ENCODE results near the gene SLC25A28.

The SLC25A28 gene

DNA sequence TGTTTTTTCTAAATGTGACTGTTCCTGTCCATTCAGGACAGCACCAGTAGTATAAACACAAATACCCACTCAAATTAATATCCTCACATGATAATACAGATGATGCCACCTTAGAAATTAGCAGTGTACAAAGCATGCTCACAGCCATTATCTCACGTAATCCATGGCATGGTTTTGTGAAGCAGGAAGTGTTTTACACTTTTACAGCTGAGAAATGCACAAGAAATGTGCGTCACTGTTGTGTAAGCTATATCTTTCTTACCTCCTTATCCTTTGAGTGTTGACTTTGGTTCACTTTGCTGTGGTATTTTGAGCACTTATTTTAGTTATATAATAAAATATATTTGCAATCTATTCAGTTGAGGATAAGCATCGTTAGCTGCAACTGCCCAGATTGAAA lies 55.9 kb downstream of the SLC25A28 start:
- Mint-ChIP-seq H3K4me1 (peaks cover 5% of the 10 kb centered on the region), H3K4me3 (no peak overlapping the region), H3K9me3 (no peaks in the 10 kb centered on the region), H3K27ac (ENCODE audit: low read depth) (no peak overlapping the region), H3K27me3 (peaks cover 61% of the 10 kb centered on the region), H3K36me3 (ENCODE audit: insufficient read depth) (peaks cover 3% of the 10 kb centered on the region)
- DNase-seq (ENCODE audit: low spot score in 2 of 2) = no peak
- ATAC-seq (replicated peaks; ENCODE audit: extremely low read depth, poor library complexity, severe bottlenecking) = no peak

- Mint-ChIP-seq H3K27ac (ENCODE audit: low read depth) (no peak overlapping the region), H3K9me3 (no peaks in the 10 kb centered on the region), H3K4me3 (no peak overlapping the region), H3K36me3 (ENCODE audit: insufficient read depth) (peaks cover 3% of the 10 kb centered on the region), H3K27me3 (peaks cover 45% of the 10 kb centered on the region), H3K4me1 (peaks cover 5% of the 10 kb centered on the region)
- ATAC-seq (replicated peaks; ENCODE audit: extremely low read depth, poor library complexity, severe bottlenecking) = no peak
- DNase-seq (ENCODE audit: low spot score in 2 of 2) = no peak
Measured at GRCh38 chr10:99562631-99563030, 57.6 kb downstream of the SLC25A28 start.
